ENCODE results near the gene H1-8. TPM values are rescaled to one million over a fixed set of nuclear protein-coding genes. Genes with fewer than 3 reads are reported as not detected.

Gene H1-8
- total and polyA plus RNA-seq, 9 of the 15 experiments (the other 6 are each of a cell fraction or from before 2014, with no cell fraction given): not detected

DNA sequence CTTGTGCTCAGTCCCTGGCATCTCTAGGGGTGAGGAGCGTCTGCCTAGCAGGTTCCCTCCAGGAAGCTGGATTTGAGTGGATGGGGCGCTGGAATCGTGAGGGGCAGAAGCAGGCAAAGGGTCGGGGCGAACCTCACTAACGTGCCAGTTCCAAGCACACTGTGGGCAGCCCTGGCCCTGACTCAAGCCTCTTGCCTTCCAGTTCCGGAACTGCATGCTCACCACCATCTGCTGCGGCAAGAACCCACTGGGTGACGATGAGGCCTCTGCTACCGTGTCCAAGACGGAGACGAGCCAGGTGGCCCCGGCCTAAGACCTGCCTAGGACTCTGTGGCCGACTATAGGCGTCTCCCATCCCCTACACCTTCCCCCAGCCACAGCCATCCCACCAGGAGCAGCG, 9.6 kb upstream of the H1-8 start:
- POLR2A ChIA-PET: no interaction called here
- no peak for FAIRE-seq
- 42% methylated on average over 16 of the region's 16 CpGs for WGBS (ENCODE audit: insufficient coverage, low coverage, missing lambda C conversion rate)
- ATAC-seq: no peak
- no peaks in the 10 kb centered on the region for H3K36me3 ChIP-seq (ENCODE audit: control insufficient read depth, insufficient read depth, low read length)
- no peak for DNase-seq (ENCODE audit: extremely low read depth in 1 of 4, low spot score in 3 of 4)
- no peak overlapping the region for H3K27ac ChIP-seq (ENCODE audit: extremely low read depth, low read depth, low read length)
- H3K4me1 ChIP-seq (replicated peaks in 1 of 2; ENCODE audit: control insufficient read depth in 2 of 2, insufficient read depth in 2 of 2, low read length in 2 of 2): peaks cover 0 to 7% of the 10 kb centered on the region in 2 experiments; a peak in 3 of 5 replicates
- H3K79me2 ChIP-seq (ENCODE audit: control insufficient read depth, insufficient read depth, low read length): no peaks in the 10 kb centered on the region
- no peak overlapping the region for H2AFZ ChIP-seq (ENCODE audit: low read depth, low read length)
- H3K9me3 ChIP-seq (replicated peaks; ENCODE audit: control insufficient read depth, insufficient read depth, low read depth, low read length): no peaks in the 10 kb centered on the region
- peaks cover 4 to 22% of the 10 kb centered on the region in 2 experiments; a peak in 2 of 5 replicates for H3K27me3 ChIP-seq (ENCODE audit: control insufficient read depth in 2 of 2, insufficient read depth in 2 of 2, low read length in 2 of 2)
- intact Hi-C loops (cut with micrococcal nuclease) (no loop called here), in situ Hi-C loops (cut with MboI) (no loop called here)
- H3K4me3 ChIP-seq: no peak overlapping the region
- no peaks in the 10 kb centered on the region for H4K20me1 ChIP-seq (replicated peaks; ENCODE audit: control insufficient read depth, insufficient read depth, low read length)
- H3K9ac ChIP-seq (ENCODE audit: insufficient read depth in 1 of 2, low read depth in 2 of 2, low read length in 2 of 2): no peak overlapping the region
- H3K4me2 ChIP-seq (ENCODE audit: insufficient read depth, low read length): no peak overlapping the region
- BruUV-seq (replicated peaks): no TSS peak
- CTCF ChIA-PET (ENCODE audit: low intra/inter-chr PET ratio): no interaction called here
- H3K9me1 ChIP-seq (ENCODE audit: control insufficient read depth, insufficient read depth, low read length): no peaks in the 10 kb centered on the region
- TF ChIP-seq, protein P1, sequence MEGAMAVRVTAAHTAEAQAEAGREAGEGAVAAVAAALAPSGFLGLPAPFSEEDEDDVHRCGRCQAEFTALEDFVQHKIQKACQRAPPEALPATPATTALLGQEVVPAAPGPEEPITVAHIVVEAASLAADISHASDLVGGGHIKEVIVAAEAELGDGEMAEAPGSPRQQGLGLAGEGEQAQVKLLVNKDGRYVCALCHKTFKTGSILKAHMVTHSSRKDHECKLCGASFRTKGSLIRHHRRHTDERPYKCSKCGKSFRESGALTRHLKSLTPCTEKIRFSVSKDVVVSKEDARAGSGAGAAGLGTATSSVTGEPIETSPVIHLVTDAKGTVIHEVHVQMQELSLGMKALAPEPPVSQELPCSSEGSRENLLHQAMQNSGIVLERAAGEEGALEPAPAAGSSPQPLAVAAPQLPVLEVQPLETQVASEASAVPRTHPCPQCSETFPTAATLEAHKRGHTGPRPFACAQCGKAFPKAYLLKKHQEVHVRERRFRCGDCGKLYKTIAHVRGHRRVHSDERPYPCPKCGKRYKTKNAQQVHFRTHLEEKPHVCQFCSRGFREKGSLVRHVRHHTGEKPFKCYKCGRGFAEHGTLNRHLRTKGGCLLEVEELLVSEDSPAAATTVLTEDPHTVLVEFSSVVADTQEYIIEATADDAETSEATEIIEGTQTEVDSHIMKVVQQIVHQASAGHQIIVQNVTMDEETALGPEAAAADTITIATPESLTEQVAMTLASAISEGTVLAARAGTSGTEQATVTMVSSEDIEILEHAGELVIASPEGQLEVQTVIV (CRISPR knock-in tag; IDR thresholded peaks at IDR 0.05; ENCODE audit: borderline replicate concordance): no peak
- TF ChIP-seq, protein P2, sequence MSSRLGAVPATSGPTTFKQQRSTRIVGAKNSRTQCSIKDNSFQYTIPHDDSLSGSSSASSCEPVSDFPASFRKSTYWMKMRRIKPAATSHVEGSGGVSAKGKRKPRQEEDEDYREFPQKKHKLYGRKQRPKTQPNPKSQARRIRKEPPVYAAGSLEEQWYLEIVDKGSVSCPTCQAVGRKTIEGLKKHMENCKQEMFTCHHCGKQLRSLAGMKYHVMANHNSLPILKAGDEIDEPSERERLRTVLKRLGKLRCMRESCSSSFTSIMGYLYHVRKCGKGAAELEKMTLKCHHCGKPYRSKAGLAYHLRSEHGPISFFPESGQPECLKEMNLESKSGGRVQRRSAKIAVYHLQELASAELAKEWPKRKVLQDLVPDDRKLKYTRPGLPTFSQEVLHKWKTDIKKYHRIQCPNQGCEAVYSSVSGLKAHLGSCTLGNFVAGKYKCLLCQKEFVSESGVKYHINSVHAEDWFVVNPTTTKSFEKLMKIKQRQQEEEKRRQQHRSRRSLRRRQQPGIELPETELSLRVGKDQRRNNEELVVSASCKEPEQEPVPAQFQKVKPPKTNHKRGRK (tag; IDR thresholded peaks at IDR 0.05): no peak
- TF ChIP-seq RCOR1 (IDR thresholded peaks at IDR 0.05; ENCODE audit: borderline replicate concordance in 1 of 2, low read depth in 2 of 2, low read length in 2 of 2) (no peak), HSF4 (CRISPR knock-in tag; IDR thresholded peaks at IDR 0.05; ENCODE audit: borderline replicate concordance) (no peak), ZMIZ1 (IDR thresholded peaks at IDR 0.05; ENCODE audit: low read depth in 2 of 2, low read length in 2 of 2) (no peak), TBP (optimal IDR thresholded peaks at IDR 0.05; ENCODE audit: low read depth, low read length) (no peak), RBM15 (IDR thresholded peaks at IDR 0.05; ENCODE audit: insufficient read depth, low read length) (no peak), NONO (IDR thresholded peaks at IDR 0.05; ENCODE audit: low read depth in 2 of 2, low read length in 1 of 2) (no peak), NFIX (CRISPR knock-in tag; IDR thresholded peaks at IDR 0.05; ENCODE audit: low read depth) (no peak), MYNN (IDR thresholded peaks at IDR 0.05) (no peak), MYNN (CRISPR knock-in tag; IDR thresholded peaks at IDR 0.05) (no peak), SPI1 (IDR thresholded peaks at IDR 0.05; ENCODE audit: borderline replicate concordance, low read depth, low read length) (no peak), ELF1 (tag; IDR thresholded peaks at IDR 0.05) (no peak)
- TF ChIP-seq, protein P3, sequence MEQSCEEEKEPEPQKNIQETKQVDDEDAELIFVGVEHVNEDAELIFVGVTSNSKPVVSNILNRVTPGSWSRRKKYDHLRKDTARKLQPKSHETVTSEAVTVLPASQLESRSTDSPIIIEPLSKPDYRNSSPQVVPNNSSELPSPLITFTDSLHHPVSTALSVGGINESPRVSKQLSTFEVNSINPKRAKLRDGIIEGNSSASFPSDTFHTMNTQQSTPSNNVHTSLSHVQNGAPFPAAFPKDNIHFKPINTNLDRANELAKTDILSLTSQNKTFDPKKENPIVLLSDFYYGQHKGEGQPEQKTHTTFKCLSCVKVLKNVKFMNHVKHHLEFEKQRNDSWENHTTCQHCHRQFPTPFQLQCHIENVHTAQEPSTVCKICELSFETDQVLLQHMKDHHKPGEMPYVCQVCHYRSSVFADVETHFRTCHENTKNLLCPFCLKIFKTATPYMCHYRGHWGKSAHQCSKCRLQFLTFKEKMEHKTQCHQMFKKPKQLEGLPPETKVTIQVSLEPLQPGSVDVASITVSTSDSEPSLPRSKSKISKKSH (CRISPR knock-in tag; IDR thresholded peaks at IDR 0.05): no peak
